GM19455 (cell line): Measurements from ENCODE around the gene NACC2.

Source experiments
- ATAC-seq: cut with Tn5 transposase; IDR thresholded peaks from one replicate; pipeline ENCODE4 v1.9.1; 2021; ENCODE audit not compliant: unreplicated experiment

The NACC2 gene

DNA sequence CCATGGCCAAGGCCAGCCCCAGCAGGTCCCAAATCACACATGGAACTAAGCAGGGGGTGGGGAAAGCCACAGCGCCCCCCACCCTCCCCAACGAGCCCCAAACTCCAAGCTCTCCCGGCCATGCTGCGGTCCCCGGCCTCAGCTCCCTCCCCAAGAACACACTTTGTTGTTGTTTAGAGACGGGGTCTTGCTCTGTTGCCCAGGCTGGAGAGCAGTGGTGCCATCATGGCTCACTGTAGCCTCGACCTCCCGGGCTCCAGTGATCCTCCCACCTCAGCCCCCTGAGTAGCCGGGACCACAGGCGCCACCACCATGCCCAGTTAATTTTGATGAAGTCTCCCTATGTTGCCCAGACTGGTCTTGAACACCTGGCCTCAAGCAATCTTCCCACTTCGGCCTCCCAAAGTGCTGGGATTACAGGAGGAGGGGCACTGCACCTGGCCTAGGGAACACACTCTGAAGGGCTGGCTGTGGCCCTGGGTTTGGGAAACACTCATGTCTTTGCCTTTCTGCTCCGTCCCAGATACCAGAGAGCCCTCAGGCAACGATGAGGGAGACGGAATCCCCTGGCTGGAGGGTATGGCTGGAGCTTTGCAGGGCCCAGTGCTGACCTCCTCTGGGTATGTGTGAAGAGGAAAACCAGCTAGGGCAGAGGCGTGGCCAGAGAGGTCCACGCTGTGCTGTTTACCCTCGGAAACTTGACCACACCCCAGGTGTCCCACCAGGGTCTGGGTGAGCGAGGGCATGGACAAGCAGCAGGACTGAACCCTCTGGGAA lies 80.8 kb downstream of the NACC2 start:
- ATAC-seq = no peak

DNA sequence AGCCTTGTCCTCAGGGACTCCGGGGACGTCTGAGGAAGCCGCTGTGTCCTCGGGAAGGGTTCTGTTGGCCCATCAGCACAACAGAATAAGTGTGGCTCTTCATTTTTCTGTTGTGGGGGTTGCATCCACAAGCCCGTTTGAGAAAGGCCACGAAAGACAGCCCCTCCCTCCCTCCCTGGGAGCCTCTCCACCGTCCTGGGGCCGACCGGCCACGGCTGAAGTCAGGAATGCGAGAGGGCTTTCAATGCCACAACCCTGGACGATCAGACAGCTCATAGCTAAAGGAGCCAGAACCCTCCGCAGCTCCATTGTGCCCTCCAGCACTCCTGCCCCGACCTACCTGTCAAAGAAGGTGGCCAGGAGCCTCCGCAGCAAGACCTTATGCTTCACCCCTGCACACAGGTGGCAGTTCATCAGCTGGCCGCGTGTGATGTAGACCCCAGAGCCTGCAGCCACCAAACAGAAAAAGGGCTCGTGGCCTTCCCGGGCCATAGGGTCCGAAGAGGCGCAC lies 81.5 kb downstream of the NACC2 start:
- ATAC-seq = no peak

DNA sequence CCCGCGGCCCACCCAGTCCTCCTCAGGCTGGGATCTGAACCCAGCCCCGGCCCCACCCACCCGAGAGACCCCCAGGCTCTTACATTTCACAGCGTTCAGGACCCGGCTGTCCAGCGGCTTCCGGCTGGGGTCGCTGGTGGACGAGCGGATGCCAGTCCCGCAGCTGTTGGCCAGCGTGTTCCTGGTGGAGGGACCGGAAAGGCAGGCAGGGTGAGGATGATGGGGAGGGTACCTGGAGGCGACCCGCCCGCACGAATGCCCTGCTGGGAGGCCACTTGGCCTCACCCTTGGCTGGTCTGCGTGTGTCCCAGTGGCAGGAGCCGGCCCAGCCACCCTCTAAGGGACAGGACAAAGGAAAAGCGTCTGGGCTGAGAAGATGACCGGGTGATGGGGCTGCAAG lies 82.0 kb downstream of the NACC2 start:
- ATAC-seq = no peak

DNA sequence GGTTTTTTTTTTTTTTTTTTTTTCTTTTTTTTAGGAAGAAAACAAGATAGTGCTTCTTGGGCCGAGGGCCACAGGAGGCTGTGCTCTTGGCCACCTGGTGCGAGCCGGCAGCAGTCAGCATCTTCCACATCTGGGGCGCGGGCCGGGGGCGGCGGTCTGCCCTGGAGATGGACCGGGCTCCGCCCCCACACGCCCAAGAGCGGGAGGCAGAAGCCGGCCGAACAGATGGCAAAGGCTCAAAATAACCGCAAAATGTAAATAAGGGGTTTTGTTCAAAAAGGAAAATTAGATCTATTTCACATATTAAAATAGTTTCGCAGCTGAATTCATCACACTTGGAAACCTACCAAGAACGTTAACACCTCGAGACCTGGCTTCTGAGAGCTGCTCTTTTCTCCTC lies 82.4 kb downstream of the NACC2 start:
- no peak for ATAC-seq

- no peak for ATAC-seq
Observed at GRCh38 chr9:136011703-136012496, 83.2 kb downstream of the NACC2 start.

- ATAC-seq = no peak
Observed at GRCh38 chr9:136011376-136011702, 83.8 kb downstream of the NACC2 start.

- no peak for ATAC-seq
Observed at GRCh38 chr9:136010615-136011361, 84.3 kb downstream of the NACC2 start.

- no peak for ATAC-seq
Observed at GRCh38 chr9:136010176-136010575, 84.9 kb downstream of the NACC2 start.

- ATAC-seq = no peak
Observed at GRCh38 chr9:136009516-136009915, 85.6 kb downstream of the NACC2 start.

DNA sequence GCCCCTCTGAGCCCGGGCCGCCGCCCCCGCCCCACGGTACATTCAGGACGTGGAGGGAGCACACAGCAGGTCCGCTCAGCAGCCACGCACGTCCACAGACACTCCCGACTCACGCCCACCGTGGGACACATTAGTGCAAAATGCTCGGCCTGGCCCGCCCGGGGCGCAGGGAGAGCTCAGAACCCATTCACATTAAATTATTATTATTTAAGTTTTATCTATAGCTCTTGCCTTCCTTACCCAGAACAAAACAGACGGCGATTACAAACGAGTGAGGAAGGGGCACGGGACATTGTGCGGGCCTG lies 86.4 kb downstream of the NACC2 start:
- ATAC-seq = no peak

GRCh38 chr9:136007934-136008692 lies 87.0 kb downstream of the NACC2 start:
- no peak for ATAC-seq

GRCh38 chr9:136007276-136007933 lies 87.7 kb downstream of the NACC2 start:
- ATAC-seq = no peak

- no peak for ATAC-seq
Observed at GRCh38 chr9:136006169-136006568, 88.9 kb downstream of the NACC2 start.

DNA sequence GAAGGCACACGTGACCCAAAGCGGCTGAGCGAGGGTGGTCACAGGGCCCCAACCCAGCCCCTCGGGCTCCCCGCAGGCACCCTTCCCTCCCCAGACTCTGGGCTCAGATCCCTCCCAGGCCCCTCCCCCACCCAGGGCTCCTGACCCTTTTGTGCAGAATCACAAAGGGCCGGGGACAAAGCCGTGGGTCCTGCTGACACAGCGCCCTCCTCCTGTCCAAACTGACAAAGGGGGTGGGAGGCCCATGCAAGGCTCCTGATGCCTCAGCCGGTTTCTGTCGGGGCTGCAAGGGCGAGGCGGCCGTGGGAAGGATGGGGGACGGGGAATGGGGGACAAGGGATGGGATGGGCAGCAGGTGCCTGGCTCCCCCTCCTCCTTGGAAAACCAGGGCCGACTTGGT lies 90.4 kb downstream of the NACC2 start:
- no peak for ATAC-seq

- ATAC-seq = no peak
Observed at GRCh38 chr9:136004219-136004618, 90.9 kb downstream of the NACC2 start.

- no peak for ATAC-seq
Observed at GRCh38 chr9:136003411-136004218, 91.5 kb downstream of the NACC2 start.

DNA sequence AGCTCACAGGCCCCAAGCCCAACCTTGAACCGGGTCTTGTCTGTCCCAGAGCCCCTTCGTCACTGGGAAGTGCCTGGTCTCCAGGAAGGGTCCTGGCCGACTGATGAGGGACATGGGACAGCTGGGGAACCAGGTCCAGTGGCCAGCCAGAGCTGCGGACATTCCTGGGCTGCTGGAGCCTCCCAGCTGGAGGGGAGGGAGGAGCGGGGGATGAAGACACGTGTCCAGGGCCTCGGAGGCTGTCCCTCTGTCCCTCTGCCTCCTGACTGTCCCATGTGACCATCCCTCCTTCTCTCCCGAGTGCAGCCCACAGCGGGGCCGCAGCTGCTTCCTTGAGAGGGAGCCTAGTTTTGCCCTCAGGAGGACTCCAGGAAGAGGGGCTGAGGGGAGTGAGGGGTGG lies 92.2 kb downstream of the NACC2 start:
- ATAC-seq = no peak

DNA sequence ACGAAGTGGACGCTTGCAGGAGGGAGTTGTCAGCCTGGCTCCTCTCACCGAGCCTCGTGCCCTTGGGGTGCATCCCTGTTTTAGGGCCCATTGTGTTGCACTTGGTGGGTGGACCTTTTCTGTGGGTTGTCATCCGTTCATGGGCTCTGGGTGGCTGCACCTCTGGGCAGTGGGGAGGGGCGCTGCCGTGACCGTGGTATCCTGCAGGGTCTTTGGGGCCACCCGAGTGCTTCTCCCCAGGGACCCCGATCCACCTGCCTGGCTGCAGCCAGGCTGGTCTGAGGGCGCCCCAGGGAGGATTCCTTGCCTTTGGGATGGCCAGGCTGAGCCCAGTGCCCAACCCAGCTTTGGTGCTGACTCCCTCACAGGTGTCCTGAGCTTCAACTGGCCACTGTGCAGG lies 92.9 kb downstream of the NACC2 start:
- no peak for ATAC-seq

- ATAC-seq = no peak
Observed at GRCh38 chr9:136001231-136001630, 93.9 kb downstream of the NACC2 start.
